Caco-2 (cell line): Measurements from ENCODE around the gene GID8. TPM values are rescaled to one million over a fixed set of nuclear protein-coding genes. Genes with fewer than 3 reads are reported as not detected.

ENCODE experiments used
- BruUV-seq: library from RNA; stranded (reverse); fragments of 400-500 nt; replicated peaks from 2 replicates; lab custom pipeline; 2021; lab: Mats Ljungman, UMichigan
- CTCF ChIA-PET: fragments of 300-600 bp; sonication (Branson Sonifier 250); formaldehyde crosslinking; loops from one replicate; lab custom pipeline; 2022; ENCODE audit warnings: antibody characterized with exemption; lab: Charles Lee
- POLR2A ChIA-PET: fragments of 300-600 bp; sonication (Branson Sonifier 250); formaldehyde crosslinking; loops from one replicate; lab custom pipeline; 2022; ENCODE audit warnings: antibody characterized with exemption; lab: Charles Lee
- DNase-seq, 2 experiments: peaks; one replicate each; pipeline versions ENCODE4 v3.0.0 to v3.0.0-alpha.2; 2020 to 2022
- H3K27me3 ChIP-seq: replicated peaks from 2 replicates; pipeline ENCODE4 v1.6.0; 2011; ENCODE audit warnings: low read length; ENCODE audit not compliant: control insufficient read depth, insufficient read depth
- H3K36me3 ChIP-seq: 2 replicates; pipeline ENCODE4 v1.5.1; 2011; ENCODE audit warnings: low read length; ENCODE audit not compliant: control insufficient read depth, insufficient read depth
- H3K4me1 ChIP-seq: fragments of 250-450 bp; sonication (Bioruptor Pico); 2 replicates; pipeline ENCODE4 v1.5.1; 2020; ENCODE audit warnings: mild to moderate bottlenecking
- H3K4me3 ChIP-seq: 2 replicates; pipeline ENCODE4 v1.5.1; 2011; ENCODE audit warnings: low read depth, mild to moderate bottlenecking, control low read depth, low read length
- H3K9me3 ChIP-seq: fragments of 250-450 bp; sonication (Bioruptor Pico); 2 replicates; pipeline ENCODE4 v1.5.1; 2020; ENCODE audit warnings: mild to moderate bottlenecking, moderate library complexity
- H3K27ac Mint-ChIP-seq: one replicate; pipeline ENCODE4 v1.8.0; 2022; ENCODE audit warnings: mixed read lengths; ENCODE audit not compliant: unreplicated experiment
- H3K27me3 Mint-ChIP-seq: one replicate; pipeline ENCODE4 v1.8.0; 2022; ENCODE audit warnings: mixed read lengths; ENCODE audit not compliant: insufficient read depth, unreplicated experiment
- H3K36me3 Mint-ChIP-seq: one replicate; pipeline ENCODE4 v1.8.0; 2022; ENCODE audit warnings: mild to moderate bottlenecking, mixed read lengths; ENCODE audit not compliant: insufficient read depth, unreplicated experiment
- H3K4me1 Mint-ChIP-seq: one replicate; pipeline ENCODE4 v1.8.0; 2022; ENCODE audit warnings: low read depth, mixed read lengths; ENCODE audit not compliant: unreplicated experiment
- H3K4me3 Mint-ChIP-seq: one replicate; pipeline ENCODE4 v1.8.0; 2022; ENCODE audit warnings: mild to moderate bottlenecking, moderate library complexity, mixed read lengths; ENCODE audit not compliant: unreplicated experiment
- H3K9me3 Mint-ChIP-seq: one replicate; pipeline ENCODE4 v1.8.0; 2022; ENCODE audit warnings: mixed read lengths; ENCODE audit not compliant: unreplicated experiment
- intact Hi-C: fragments of 100-400 bp; cut with micrococcal nuclease; formaldehyde crosslinking; loops from one replicate; pipeline ENCODE4 v1.10.0; 2022; ENCODE audit not compliant: unreplicated experiment
- total RNA-seq: library from RNA; stranded (reverse); gene quantifications from 2 replicates; pipeline ENCODE4 v1.2.3, GENCODE V29; 2022
- TF ChIP-seq, protein P1 (sequence below), 2 experiments: fragments of 200-600 bp in 1 of 2; IDR thresholded peaks; 1 replicate in 1 of 2; 2 replicates in 1 of 2; pipeline versions ENCODE4 v1.5.1 to v1.8.0; 2011 to 2022; ENCODE audit warnings: antibody characterized with exemption in 1 of 2, control low read depth in 1 of 2, inconsistent platforms in 1 of 2, low read depth in 1 of 2, low read length in 1 of 2, mild to moderate bottlenecking in 1 of 2, moderate library complexity in 1 of 2; ENCODE audit not compliant: insufficient read depth in 1 of 2, severe bottlenecking in 1 of 2, unreplicated experiment in 1 of 2

The GID8 gene
- total RNA-seq, 1 experiment from 2014 or later = 133 TPM

DNA sequence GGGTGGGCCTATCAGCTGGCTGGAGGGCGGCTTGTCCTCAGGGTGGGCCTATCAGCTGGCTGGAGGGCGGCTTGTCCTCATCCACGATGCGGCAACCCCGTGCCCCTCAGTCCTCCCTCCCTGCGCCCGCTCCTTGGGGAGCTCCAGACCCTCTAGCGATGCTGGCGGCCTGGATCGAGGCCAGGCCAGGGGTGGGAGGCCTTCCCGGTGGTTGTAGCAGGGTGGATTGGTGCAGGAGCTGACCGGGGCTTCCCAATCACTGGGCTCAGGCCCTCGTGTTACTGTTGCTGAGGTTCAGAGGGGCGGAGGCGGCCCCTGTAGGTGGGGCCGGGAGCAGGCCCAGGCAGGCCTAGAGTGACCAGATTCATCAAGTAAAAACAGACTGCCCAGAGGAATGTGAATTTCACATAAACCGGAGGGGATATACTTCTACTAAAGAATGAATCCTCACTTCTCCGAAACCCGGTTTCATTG, 23.4 kb downstream of the GID8 start:
- Histone ChIP-seq H3K4me3 (no peak overlapping the region), H3K36me3 (peaks cover 29% of the 10 kb centered on the region), H3K27me3 (no peaks in the 10 kb centered on the region), H3K9me3 (no peaks in the 10 kb centered on the region), H3K4me1 (no peaks in the 10 kb centered on the region)
- H3K27me3 Mint-ChIP-seq = no peaks in the 10 kb centered on the region
- H3K27ac Mint-ChIP-seq = no peak overlapping the region
- H3K4me1 Mint-ChIP-seq = peaks cover 6% of the 10 kb centered on the region
- no peak for DNase-seq
- ChIA-PET CTCF (interaction anchor here (0.6 kb wide), 1 partner anchor 9 kb away, joined by 3 read pairs; no protein-coding TSS in a partner anchor), POLR2A (no interaction called here)
- intact Hi-C loops = no loop called here
- no peak overlapping the region for H3K4me3 Mint-ChIP-seq
- no peaks in the 10 kb centered on the region for H3K9me3 Mint-ChIP-seq
- peaks cover 59% of the 10 kb centered on the region for H3K36me3 Mint-ChIP-seq
- BruUV-seq = no TSS peak
- TF ChIP-seq, protein P1, sequence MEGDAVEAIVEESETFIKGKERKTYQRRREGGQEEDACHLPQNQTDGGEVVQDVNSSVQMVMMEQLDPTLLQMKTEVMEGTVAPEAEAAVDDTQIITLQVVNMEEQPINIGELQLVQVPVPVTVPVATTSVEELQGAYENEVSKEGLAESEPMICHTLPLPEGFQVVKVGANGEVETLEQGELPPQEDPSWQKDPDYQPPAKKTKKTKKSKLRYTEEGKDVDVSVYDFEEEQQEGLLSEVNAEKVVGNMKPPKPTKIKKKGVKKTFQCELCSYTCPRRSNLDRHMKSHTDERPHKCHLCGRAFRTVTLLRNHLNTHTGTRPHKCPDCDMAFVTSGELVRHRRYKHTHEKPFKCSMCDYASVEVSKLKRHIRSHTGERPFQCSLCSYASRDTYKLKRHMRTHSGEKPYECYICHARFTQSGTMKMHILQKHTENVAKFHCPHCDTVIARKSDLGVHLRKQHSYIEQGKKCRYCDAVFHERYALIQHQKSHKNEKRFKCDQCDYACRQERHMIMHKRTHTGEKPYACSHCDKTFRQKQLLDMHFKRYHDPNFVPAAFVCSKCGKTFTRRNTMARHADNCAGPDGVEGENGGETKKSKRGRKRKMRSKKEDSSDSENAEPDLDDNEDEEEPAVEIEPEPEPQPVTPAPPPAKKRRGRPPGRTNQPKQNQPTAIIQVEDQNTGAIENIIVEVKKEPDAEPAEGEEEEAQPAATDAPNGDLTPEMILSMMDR (IDR thresholded peaks at IDR 0.05; ENCODE audit: insufficient read depth in 1 of 2, low read depth in 1 of 2, low read length in 1 of 2, severe bottlenecking in 1 of 2, unreplicated experiment in 1 of 2) = peak in 1 of 2 experiments; percentile 25

DNA sequence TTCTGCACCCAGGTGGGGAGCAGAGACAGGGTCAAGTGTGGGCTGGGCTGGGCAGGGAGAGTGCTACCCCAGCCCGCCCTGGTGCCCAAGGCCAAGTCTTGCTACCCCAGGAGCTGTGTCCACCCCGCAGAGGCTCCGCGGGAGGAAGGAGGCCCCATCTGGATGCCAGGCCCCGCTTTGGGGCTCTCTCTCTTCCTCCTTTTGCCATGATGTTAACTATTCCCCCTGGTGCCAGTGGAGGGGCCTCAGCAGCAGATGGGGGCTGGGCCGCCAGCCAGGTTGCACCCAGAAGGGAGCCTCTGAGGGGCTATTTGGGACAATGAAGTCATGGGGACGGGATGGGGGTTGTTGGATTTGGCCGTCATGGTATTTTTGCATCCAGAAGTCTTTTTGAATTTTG, 23.9 kb downstream of the GID8 start:
- POLR2A ChIA-PET = no interaction called here
- intact Hi-C loops = no loop called here
- no peak for DNase-seq

DNA sequence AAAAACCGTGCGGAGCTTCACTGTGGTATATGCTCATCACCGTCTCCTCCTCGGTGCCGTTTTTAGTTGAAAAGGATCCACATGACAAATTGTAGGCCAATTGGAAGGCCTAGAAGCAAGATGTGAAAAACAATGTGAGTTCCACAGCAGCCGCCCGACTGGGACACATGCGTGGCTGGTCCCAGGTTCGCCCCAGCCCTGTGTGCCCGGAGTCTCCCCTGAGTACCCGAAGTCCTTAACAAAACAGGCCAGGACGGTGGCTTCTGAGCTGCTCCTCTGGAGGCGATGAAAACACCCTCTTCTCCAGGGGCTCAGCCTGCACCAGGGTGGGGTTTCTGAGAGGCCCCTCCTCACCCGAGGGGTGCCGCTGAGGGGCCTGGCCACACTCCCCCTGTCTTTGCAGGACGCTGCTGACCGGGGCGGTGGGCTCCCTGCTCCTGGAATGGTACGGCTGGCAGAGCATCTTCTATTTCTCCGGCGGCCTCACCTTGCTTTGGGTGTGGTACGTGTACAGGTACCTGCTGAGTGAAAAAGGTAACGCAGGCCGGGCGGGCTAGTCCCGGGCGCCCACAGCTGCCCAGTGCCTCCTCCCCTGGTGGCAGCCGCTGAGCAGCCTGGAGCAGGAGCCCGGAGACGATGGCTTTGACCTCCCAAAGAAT, 24.4 kb downstream of the GID8 start:
- peaks cover 56% of the 10 kb centered on the region for H3K36me3 Mint-ChIP-seq
- H3K9me3 ChIP-seq = no peaks in the 10 kb centered on the region
- H3K4me3 ChIP-seq = no peak overlapping the region
- no peaks in the 10 kb centered on the region for H3K27me3 ChIP-seq
- no peaks in the 10 kb centered on the region for H3K4me1 Mint-ChIP-seq
- no peaks in the 10 kb centered on the region for H3K27me3 Mint-ChIP-seq
- TF ChIP-seq, protein P1 (IDR thresholded peaks at IDR 0.05; ENCODE audit: insufficient read depth in 1 of 2, low read depth in 1 of 2, low read length in 1 of 2, severe bottlenecking in 1 of 2, unreplicated experiment in 1 of 2) = no peak
- H3K27ac Mint-ChIP-seq = no peak overlapping the region
- intact Hi-C loops = no loop called here
- POLR2A ChIA-PET = no interaction called here
- H3K36me3 ChIP-seq = peaks cover 25% of the 10 kb centered on the region
- no peak for DNase-seq
- CTCF ChIA-PET = interaction anchor here (0.8 kb wide), 2 partner anchors 10 to 47 kb away, joined by 3 read pairs; no protein-coding TSS in a partner anchor
- no peaks in the 10 kb centered on the region for H3K4me1 ChIP-seq
- BruUV-seq = no TSS peak
- H3K9me3 Mint-ChIP-seq = no peaks in the 10 kb centered on the region
- H3K4me3 Mint-ChIP-seq = no peak overlapping the region

More for the DNA sequence above, 23.9 kb downstream of the GID8 start:
- H3K9me3 Mint-ChIP-seq = no peaks in the 10 kb centered on the region
- Histone ChIP-seq H3K9me3 (no peaks in the 10 kb centered on the region), H3K27me3 (no peaks in the 10 kb centered on the region), H3K4me3 (no peak overlapping the region), H3K36me3 (peaks cover 29% of the 10 kb centered on the region), H3K4me1 (no peaks in the 10 kb centered on the region)
- H3K36me3 Mint-ChIP-seq = peaks cover 58% of the 10 kb centered on the region
- TF ChIP-seq, protein P1 (IDR thresholded peaks at IDR 0.05; ENCODE audit: insufficient read depth in 1 of 2, low read depth in 1 of 2, low read length in 1 of 2, severe bottlenecking in 1 of 2, unreplicated experiment in 1 of 2) = no peak
- H3K27ac Mint-ChIP-seq = no peak overlapping the region
- H3K4me1 Mint-ChIP-seq = peaks cover 1% of the 10 kb centered on the region
- BruUV-seq = no TSS peak
- H3K4me3 Mint-ChIP-seq = no peak overlapping the region
- no peaks in the 10 kb centered on the region for H3K27me3 Mint-ChIP-seq
- CTCF ChIA-PET = interaction anchor here (0.6 kb wide), 1 partner anchor 9 kb away, joined by 3 read pairs; no protein-coding TSS in a partner anchor
